IPS-NIHi7 (cell line): ENCODE data around the gene MRPL37.
"Not testable (repeated sequence)": the region's sequence is repeated elsewhere in the genome, so short reads cannot be mapped to it uniquely, and the experiment has no call there.

Experiments
- DNase-seq: peaks from one replicate; pipeline ENCODE4 v3.0.0; 2012; ENCODE audit warnings: mixed read lengths; ENCODE audit errors: extremely low spot score

MRPL37 gene

DNA sequence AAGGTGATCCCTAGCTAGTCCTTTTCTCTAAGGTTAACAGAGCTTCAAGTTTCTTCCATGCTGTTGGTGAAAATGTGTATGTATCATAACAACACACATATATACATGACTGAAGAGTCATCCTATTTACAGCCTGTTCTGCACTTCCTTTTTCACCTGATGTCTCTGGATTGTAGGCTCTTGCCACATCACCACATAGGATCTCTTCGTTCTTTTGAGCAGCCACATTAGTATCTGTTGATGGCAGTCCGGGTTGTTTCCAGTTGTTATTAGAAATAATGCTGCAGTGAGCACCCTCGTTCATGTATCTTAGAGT is 19.7 kb downstream of the MRPL37 start:
- DNase-seq: no peak

DNA sequence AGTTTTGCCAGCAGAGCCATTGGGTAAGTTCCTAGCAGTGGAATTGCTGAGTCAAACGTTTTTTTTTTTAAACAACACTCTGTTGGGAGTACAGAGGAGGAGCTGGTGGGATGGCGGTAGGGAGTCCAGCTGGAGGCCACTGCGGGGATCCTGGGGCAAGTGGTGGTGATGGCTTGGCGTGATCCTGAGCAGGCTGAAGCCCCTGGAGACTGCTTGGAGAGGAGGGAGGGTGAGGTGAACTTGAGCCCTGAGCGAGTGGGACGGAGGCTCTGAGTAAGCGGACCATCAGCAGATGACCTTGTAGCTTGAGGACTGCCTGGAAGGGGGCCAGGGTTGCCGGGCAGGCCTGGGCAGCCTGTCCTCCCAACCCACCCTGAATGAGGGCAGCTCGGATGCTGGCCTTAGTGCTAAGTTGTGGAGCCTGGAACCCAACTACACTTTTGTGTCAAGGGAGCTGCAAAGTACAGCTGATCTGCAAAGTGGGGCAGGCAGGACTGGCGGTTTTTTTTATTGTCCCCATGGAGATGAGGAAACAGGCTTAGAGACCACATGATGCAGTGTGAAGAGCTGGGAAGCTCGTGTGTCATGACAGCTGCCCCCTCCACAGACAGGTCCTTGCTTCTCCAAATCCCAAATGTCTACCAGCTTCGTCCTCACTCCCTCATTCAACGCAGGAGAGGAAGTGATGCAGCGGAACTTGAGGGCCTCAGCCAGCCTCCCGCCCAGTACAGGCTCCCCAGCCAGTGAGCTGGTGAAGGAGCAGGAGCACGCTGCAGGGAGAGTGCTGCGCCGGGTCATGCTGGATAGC is 20.2 kb downstream of the MRPL37 start:
- DNase-seq: no peak

DNA sequence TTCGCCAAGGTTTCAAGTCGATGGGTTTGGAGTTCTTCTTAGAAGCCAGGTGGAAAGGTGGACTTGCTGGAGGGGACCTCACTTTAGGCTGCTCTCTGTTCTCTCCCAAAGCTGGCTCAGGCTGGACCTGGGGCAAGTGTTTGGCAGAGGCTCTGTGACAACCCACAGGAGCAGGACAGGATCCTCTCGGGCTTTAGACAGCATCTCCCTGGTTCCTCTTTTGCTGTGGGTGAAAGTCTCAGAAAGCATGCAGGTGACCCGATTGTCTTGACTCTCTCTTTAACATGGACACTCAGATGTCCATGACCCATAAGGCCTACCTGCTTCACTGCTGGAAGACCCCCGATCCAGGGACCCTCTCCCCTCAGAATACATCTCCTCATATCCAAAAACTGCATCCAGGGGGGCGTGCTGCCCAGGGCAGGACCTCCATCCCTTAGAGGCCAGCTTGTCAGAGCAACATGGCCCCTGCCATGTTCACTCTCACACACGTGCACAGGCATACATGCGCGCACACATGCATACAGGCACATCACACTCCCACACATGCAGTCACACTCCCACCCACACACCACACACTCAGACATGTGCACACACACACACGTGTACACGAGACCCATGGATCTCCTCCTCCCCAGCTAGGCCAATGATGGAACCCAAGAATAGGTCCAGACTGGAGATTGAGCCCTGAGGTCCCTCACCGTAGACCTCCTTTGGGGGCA is 21.3 kb downstream of the MRPL37 start:
- no peak for DNase-seq

DNA sequence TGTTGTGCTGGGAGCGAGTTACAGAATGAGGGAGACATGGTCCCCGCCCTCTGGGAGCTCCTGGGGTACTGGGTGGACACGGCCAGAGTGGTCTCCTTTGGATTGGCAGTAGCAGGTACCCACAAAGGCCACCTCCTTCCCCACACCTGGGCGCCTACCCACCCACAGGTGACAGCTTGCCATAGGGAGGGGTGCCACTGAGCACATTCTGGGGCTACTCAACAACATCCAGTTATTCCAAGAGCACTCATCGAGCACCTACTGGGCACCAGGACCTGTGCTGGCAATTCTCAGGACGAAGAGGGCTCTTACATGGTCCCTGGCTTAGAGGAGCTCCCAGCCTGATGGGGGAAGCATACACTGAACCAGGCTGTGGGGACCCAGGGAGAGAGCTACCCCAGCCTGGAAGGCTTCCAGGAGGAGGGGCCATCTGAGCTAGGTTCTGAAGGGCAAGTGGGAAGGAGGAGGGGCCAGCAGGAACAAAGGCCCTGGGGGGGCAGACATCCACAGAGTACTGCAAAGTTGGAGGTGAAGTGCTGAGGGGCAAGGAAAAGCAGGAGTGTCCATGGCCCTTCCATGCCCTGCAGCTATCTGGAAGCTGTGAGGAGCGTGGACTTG is 22.0 kb downstream of the MRPL37 start:
- no peak for DNase-seq

DNA sequence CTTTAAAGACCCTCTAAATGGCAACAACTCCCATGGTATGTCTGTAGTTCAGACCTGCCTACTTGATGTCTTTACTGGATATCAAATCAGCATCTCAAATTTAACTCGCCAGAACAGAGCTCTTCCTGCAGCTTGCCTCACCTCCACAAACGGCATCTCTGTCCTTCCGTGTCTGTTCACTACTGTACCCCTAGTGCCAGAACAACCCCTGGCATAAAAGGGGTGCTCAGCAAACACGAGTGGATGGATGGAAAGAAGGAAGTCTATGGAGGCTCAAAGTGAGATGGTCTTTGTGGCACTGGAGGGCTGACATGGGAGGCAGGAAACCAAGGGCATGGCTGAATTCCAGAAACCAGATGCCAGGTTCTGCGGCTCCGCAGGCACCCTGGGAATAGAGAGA is 22.7 kb downstream of the MRPL37 start:
- no peak for DNase-seq

DNA sequence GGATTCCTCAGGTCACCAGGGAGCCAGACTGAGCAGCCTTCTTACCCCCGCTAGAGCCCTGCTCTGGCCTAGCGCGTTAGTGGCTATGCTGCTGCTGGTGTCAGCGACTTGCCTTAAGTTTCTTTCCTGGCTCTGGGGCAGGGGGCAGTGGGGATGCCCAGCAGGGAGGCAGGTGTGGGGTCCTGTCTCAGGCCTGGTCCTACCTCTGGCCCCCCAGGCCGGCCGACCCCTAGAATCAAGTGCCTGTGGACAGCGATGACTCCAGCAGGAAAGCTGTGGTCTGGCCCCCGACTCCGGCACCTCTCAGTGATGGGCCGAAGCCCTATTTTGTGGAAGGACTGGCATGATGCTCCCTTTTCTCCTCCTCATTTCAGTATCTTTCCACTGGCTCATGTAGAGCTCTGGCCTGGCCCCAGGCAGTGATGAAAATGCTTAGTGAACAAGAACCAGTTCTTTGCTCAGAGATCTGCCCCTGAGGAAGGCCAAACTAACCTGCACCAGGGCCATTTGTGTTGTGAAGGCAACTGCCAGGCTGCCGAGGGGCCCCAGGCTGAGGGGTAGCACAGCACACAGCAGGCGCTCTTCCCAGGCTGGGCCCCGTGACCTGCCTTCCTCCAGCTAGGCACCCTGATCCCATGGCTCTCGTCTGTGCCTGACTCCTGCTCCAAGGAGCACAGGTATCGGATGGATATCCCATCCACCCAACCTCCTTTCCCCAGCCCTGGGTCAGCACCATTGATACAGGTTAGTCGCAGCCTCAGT is 23.7 kb downstream of the MRPL37 start:
- no peak for DNase-seq

DNA sequence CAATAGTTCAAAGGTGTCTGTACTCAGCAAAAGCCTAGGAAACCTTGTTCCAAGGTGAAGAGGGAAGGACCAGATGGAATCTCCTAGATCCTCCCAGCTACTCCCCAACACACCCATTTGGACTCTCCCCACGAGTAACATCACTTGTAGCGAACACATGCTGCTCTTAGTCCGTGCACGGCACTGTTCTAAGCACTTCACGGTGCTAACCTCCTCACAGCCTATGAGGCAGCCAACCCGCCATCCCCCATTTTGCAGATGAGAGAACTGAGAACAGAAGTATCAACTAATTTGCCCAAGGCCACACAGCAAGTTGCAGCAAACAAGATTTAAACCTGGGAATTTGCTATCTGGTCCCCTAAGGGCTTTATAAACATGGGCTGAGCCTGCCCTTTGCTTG is 24.3 kb downstream of the MRPL37 start:
- DNase-seq: no peak

DNA sequence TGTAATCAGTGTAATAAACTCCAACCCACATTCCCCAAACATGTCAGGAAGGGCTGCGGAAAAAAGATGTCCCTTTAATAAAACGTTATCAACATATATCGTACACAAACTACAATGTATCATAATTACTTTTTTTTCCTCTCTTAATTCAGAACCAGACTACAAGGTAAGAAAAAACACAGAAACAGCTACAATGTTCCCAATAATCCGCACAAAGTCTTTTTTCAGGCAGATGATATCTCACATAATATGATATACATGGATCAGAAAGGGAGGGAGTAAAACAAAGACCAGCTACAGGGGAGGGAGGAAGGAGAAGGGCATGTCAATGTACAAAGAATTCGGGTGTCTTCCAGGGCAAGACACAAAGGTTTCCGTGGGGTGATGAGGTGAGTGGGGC is 25.4 kb downstream of the MRPL37 start:
- no peak for DNase-seq

DNA sequence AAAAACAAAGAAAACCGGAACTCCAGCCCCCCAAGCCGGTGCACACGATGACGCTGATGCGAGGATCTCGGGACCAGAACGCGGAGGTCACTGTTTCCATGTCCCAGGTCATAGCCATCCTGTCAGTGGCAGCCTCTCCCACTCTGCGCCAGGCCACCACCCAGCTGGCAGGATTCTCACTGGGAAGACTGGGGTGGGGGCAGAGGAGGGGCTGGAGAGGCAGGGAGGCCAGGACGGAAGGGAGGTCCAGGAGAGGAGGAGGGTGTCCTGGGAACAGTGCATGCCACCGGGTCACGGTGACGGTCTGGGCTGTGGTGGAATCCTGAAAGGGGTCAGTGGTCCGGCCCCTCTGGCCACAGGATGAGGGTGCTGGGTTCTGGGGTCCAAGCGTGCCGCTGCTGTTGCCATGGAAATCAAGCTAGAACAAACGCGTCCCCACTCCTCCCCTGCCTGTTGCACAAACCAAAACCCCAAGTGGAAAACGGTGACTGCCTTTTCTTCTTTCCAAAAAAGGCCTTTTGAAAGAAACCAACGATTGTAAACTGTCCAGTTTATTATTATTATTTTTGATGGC is 26.1 kb downstream of the MRPL37 start:
- no peak for DNase-seq

DNA sequence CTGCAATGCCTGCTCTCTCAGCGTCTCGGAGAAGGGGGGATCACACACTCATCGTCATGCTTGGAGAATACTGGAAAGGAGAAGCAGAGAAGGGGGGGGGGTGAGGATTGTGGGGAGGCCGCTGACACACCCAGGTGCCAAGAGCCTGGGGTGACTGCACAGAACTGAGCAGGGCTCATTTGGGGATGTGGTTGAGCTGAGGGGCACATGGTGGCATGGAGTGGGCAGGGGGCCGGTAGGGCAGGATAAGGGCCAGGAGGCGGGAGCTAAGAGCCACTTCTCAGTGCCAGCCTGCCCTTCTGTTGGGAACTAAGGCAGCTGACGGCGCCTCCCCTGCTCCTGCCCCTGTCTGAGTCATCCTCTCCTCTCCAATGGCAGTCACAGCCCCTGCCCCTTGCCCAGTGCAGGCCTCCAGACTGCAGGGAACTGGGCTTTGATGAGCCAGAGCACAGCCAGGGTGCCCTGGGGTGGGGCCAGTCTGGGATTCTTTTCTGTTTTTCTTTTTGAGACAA is 27.2 kb downstream of the MRPL37 start:
- DNase-seq: no peak

DNA sequence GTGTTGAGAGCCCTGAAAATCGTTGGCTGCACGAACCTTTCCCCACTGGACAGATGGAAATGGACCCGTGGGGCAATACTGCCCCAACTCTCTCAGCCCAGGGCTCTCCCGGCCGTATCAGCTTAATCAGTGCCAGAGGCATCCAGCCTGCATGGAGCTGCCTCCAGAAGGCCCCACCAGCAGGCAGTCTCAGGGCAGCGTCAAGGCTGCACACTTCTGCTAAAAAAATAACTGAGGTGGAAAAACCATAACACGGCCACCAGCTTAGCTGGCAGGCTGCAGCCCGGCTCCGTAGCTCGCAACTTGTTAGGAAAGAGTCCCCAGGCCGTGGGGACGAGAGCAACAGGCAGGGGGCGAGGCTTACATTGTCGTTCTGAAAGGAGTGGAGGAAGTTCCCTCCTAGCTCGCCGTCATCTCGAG is 27.9 kb downstream of the MRPL37 start:
- no peak for DNase-seq

DNA sequence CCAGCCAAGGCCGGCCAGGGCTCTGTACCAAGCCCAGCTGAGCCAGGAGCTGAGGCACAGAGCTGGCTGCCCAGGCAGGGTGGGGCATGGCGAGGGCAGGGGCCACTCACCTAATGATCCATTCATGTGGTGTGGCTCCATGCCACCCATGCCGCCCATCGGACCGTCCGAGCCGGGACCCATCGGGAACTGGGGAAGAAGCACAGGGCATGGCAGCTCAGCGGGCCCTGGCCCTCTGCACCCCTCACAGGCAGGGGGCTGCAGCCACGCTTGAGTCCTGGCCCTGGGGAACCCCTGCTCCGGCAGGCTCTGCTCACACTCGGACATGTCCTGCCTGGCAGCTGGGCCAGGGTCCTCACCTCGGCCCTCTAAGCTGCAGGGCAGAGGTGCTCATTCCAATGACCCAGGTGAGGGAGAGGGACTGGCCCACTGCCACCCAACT is 28.7 kb downstream of the MRPL37 start:
- no peak for DNase-seq

DNA sequence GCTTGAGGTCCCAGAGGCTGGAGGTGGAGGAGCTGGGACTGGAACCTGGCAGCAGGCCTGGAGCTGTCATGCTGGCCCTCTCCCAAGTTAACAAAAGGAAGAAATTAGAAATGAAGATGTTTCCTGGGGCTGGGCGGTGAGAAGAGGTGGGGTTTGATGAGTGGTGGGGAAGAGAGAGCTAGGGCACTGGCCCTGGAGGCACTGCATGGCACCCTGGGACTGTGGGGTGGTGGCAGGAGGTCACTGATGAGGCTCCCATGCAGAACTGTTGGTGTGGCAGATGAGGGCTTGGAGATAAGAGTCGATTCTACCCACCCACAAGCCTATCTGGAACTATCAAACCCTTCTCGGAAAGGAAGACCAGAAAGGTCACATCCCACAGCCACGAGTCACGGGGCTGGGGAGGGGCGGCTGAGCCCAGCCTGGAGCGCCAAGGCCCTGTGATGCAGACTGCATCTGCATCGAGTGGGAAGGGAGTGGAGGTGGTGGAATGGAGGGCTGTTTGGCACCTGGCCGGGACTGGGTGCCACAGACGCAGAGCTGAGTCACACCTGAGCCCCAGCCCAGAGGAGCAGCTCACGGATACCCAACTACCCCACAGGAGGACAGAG is 29.4 kb downstream of the MRPL37 start:
- no peak for DNase-seq

DNA sequence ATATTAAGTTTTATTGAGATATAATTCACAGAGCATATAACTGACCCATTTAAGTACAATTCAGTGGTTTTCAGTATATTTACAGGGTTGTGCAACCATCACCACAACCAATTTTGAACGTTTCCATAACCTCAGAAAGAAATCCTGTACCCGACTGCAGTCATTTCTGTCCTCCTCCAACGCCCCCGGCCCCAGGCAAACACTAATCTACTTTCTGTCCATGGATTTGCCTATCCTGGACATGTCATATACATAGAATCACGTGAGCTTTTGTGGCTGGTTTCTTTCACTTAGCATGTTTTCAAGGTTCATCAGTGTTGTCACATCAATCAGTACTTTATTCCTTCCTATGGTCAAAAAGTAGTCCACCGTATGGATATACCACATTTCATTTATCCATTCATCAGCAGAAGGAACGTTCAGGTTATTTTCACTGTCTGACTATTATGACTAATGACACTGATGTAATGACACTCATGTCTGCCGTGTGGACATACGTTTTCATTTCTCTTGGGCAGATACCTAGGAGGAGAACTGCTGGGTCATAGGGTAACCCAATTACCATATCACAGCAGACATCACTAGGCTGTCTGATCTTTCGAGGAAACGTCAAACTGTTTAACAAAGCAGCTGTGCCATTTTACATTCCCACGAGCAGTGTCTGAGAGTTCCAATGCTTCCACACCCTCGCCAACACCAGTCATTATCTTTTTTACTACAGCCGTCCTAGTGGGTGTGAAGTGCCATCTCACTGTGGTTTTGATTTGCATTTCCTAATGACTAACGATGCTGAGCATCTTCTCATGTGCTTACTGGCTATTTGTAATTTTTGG is 30.8 kb downstream of the MRPL37 start:
- no peak for DNase-seq

DNA sequence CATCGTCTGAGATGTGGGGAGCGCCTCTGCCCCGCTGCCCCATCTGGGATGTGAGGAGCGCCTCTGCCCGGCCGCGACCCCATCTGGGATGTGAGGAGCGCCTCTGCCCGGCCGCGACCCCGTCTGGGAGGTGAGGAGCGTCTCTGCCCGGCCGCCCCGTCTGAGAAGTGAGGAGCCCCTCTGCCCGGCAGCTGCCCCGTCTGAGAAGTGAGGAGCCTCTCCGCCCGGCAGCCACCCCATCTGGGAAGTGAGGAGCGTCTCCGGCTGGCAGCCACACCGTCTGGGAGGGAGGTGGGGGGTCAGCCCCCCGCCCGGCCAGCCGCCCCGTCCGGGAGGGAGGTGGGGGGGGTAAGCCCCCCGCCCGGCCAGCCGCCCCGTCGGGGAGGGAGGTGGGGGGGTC is 33.2 kb downstream of the MRPL37 start:
- DNase-seq: not testable (repeated sequence)

DNA sequence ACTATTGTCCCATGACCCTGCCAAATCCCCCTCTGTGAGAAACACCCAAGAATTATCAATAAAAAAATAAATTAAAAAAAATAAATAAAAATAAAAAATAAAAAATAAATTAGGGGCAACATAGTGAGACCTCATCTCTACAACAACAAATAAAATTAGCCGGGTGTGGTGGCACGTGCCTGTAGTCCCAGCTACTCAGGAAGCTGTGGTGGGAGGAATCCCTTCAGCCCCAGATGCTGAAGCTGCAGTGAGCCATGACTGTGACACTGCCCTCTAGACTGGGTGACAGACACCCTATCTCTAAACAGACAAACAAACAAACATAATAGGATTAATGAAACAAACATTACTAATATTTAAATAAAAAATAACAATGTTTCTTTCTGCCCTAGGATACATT is 34.3 kb downstream of the MRPL37 start:
- no peak for DNase-seq

DNA sequence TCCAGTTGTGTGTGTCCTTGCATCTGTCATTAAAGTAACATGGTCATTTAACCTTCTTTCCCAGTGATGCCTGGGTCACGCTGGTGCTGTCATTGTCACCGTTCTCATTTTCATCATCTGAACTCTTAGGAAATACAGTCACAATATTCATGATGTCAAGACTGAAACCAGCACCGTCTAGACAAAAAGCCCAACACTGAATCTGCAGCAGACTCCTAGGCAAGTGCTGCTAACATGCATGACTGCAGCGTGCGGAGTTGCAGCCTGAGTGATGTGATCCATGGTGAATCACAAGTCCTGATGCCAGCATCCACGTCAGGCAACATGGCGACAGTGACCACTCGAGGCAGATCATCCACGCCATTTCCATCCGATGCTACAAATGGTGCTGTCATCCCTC is 37.6 kb downstream of the MRPL37 start:
- DNase-seq: no peak

DNA sequence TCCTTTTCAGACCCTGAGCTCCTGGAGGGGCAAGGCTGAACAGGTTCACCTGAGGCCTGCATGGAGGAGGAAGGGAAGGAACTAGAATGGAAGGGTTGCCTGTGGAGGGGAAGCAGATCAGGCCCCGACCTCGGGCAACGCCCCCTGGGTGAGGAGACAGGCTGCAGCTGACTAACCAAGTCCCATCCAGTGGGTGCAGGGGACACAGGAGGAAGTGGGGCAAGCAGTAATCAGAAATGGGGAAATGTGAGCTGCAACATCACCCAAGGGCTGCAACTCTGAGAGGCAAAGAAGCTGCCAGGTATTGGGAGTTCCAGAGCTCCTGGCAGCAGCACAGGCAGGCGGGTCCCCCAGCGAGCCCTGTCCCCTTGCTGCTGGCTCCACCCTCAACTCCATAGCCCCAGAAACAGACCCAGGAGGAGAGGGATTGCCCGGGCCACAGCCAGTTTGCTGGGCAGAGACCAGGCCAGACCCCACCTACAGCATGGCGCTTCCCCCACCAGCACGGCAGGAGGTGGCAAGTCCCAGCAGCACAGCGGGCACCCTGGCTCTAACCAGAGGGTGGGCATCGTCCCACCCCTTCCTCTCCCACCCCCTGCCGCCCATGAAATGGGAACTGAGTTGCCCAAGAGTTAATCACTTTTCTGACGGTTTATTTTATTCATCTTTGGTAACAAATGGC is 38.5 kb downstream of the MRPL37 start:
- DNase-seq: no peak

DNA sequence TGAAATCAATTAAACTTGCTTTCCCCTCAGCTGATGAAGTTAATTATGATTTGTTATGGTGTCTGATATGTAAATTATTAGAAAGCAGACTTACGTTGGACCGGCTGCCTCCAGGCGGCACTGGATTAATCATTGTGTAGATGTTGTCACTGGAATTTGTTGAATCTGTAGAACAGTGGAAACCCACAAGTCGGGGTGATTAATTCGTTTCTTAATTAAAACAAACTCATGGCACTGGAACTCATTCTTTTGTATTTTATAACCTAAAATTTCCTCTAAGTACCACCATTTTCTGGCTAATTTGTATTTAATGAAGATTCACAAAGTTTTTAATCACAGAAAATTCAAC is 39.0 kb downstream of the MRPL37 start:
- no peak for DNase-seq

DNA sequence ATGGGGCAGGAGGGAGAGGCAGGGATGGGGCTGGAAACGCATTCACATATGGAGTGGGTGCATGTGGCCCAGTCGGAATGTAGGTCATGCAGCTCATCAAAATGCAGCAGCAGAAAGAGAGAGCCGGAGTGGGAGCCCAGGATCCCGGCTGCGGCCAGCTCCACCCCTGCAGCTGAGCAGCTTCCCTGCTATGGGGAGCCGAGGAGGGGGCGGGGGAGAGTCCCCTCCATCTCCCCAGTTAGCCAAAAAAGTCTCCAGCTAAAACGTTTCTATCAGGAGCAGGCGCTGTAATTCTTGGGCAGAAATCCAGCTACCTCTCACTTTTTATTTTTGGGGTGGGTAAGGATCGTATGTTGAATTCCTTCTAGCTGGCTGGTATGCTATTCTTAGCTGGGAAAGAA is 39.7 kb downstream of the MRPL37 start:
- DNase-seq: no peak
